ENCODE results near the gene CRHR2.

The CRHR2 gene

DNA sequence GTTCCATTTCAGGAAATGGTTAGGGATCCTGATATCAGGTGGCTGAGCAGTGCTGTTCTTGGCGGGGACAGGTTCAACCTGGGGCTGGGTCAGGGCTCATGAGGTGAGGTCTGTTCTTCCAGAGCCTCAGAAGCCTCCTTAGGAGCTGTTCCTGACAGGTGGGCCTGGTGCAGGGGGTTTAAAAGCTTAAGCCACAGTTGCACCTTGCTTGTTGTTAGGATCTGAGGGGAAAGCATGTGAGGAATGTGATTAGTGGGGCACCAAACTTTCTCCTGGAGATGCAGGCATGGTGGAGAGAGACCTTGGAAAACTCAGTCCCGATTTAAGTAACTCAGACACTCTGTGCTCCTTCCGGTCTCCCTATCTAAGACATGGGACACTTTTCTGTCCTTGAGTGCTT is 18.7 kb upstream of the CRHR2 start:
- H3K9me3 ChIP-seq (replicated peaks in 1 of 11) = no peaks in the 10 kb centered on the region
- no peak for TF ChIP-seq Cebpa-rat (IDR thresholded peaks at IDR 0.05)
- no peak overlapping the region for H3K27ac ChIP-seq
- H4K20me1 ChIP-seq = no peaks in the 10 kb centered on the region
- H3K27me3 ChIP-seq = no peaks in the 10 kb centered on the region
- no peak overlapping the region for H3K4me2 ChIP-seq
- no peak overlapping the region for H3K4me3 ChIP-seq
- peaks cover 12 to 30% (median 16%) of the 10 kb centered on the region in 10 experiments; a peak in 19 of 20 replicates for H3K4me1 ChIP-seq
- no peak overlapping the region for H3K9ac ChIP-seq
- H3K36me3 ChIP-seq = no peaks in the 10 kb centered on the region

DNA sequence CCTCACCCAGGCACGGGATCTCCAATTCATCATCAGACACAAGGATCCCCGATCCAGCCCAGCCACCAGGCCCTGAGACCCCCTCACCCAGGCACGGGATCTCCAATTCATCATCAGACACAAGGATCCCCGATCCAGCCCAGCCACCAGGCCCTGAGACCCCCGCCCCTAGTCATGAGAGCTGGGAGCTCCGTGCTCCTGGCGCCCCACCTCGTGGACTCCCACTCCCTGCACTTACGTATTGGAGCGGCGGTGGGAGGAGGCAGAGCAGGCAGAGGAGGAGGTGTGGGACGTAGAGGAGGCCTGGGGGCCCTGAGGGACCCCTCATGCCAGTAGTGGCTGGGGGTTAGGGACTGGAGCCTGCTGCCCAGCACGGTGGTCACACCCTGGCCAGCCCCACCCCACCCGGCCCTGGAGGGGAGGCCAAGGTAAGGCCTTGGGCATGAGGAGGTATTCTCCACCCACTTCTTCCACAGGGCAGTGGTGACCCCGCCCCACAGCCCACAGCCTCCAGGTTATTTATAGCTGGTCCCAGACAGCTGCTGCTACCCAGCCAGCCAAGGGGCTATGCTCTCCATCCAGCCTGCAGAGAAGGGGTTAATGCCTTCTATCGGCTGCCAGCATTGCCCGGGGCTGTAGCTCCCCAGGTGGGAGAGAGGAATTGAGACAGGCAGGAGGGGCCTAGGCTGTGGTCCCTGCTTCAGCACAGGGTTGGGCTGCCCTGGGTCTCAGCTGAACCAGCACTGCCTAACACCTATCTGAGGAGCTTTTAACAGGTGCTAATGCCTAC is 17.6 kb upstream of the CRHR2 start:
- TF ChIP-seq Cebpa-rat (IDR thresholded peaks at IDR 0.05) = no peak
- Histone ChIP-seq H3K4me2 (peak overlapping the region in 9 of 11 experiments; percentile 15 to 53 (median 38); a peak in 14 of 22 replicates), H3K27me3 (no peaks in the 10 kb centered on the region), H3K9me3 (replicated peaks in 1 of 11) (no peaks in the 10 kb centered on the region), H3K27ac (no peak overlapping the region), H3K9ac (no peak overlapping the region), H3K4me3 (no peak overlapping the region), H4K20me1 (no peaks in the 10 kb centered on the region), H3K4me1 (peaks cover 12 to 30% (median 16%) of the 10 kb centered on the region in 10 experiments; a peak in 19 of 20 replicates), H3K36me3 (no peaks in the 10 kb centered on the region)

DNA sequence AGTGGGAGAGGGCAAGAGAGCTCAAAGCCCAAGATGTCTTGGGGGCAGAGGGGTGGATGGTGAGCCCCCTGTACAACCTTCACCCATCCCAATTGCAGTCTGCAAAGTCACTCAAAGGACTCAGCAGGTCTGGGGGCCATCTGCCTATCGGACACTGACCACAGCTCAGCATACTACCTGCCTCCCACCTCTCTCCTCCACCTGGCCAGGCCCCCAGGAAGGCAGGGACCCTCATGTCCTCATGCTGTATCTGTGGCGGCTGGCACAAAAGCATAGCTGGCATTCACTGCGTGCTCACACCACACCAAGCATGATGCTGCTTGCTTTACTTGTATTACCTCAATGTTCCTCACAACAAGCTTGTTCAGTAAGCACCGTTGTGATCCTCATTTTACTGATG is 16.2 kb upstream of the CRHR2 start:
- TF ChIP-seq Cebpa-rat (IDR thresholded peaks at IDR 0.05) = no peak

DNA sequence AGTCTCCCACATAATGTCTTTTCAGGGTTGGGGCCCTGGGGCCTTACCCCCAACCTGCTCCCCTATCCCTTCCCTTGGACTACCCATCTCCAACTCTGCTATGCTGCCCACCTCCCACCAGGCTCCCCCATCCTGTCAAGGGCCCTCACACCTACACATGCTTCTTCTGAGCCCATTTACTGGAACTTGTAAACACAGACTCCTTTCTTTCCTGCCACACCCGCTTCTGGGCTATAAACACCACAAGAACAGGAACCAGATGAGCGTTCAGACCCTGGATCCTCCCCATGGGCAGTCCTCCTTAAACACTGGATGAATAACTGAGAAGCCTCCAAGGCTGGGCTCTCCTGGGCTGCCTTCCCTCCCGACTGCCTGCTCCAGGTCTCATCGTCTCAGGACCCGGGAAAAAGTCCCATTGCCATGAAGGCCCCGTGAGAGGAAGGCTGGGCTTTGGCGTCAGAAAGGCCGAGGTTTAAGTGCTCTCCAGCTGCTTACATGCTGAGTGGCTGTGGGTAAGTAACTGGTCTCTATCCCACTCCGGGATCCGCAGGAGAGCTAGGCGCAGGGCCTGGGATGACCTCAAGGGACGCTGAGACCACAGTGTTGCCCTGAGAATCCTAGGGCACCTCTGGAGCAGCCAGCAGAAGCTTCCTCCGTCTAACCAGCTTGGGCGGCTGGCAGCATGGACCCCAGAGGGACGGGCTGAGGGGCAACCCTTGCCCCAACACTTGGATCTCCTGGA is 15.6 kb upstream of the CRHR2 start:
- Histone ChIP-seq H3K4me2 (peak overlapping the region in 6 of 11 experiments; percentile 2 to 50 (median 38); a peak in 10 of 22 replicates), H3K9ac (no peak overlapping the region), H3K27ac (peak overlapping the region in 1 of 11 experiments; percentile 38; a peak in 2 of 22 replicates), H3K9me3 (replicated peaks in 1 of 11) (no peaks in the 10 kb centered on the region), H3K4me1 (peaks cover 12 to 30% (median 16%) of the 10 kb centered on the region in 10 experiments; a peak in 19 of 20 replicates), H3K27me3 (no peaks in the 10 kb centered on the region), H3K4me3 (no peak overlapping the region), H4K20me1 (no peaks in the 10 kb centered on the region), H3K36me3 (no peaks in the 10 kb centered on the region)
- TF ChIP-seq Cebpa-rat (IDR thresholded peaks at IDR 0.05) = no peak

More for the DNA sequence above, 16.2 kb upstream of the CRHR2 start:
- Histone ChIP-seq H3K36me3 (no peaks in the 10 kb centered on the region), H3K9me3 (replicated peaks in 1 of 11) (no peaks in the 10 kb centered on the region), H3K27ac (no peak overlapping the region), H3K4me2 (peak overlapping the region in 3 of 11 experiments; percentile 34 to 50 (median 41); a peak in 3 of 22 replicates), H4K20me1 (no peaks in the 10 kb centered on the region), H3K27me3 (no peaks in the 10 kb centered on the region), H3K4me3 (no peak overlapping the region), H3K4me1 (peaks cover 12 to 30% (median 16%) of the 10 kb centered on the region in 10 experiments; a peak in 19 of 20 replicates), H3K9ac (no peak overlapping the region)

- Histone ChIP-seq H3K27ac (no peak overlapping the region), H3K36me3 (no peaks in the 10 kb centered on the region), H3K4me3 (no peak overlapping the region), H4K20me1 (no peaks in the 10 kb centered on the region), H3K9me3 (replicated peaks in 1 of 11) (no peaks in the 10 kb centered on the region), H3K4me2 (no peak overlapping the region), H3K27me3 (no peaks in the 10 kb centered on the region), H3K4me1 (peaks cover 10 to 28% (median 18%) of the 10 kb centered on the region in 10 experiments; a peak in 19 of 20 replicates), H3K9ac (no peak overlapping the region)
- TF ChIP-seq Cebpa-rat (IDR thresholded peaks at IDR 0.05) = no peak
Measured at GRCh38 chr7:30694774-30695721, 12.8 kb upstream of the CRHR2 start.

- no peaks in the 10 kb centered on the region for H4K20me1 ChIP-seq
- no peaks in the 10 kb centered on the region for H3K9me3 ChIP-seq (replicated peaks in 1 of 11)
- H3K27me3 ChIP-seq = no peaks in the 10 kb centered on the region
- H3K4me2 ChIP-seq = no peak overlapping the region
- H3K4me3 ChIP-seq = no peak overlapping the region
- TF ChIP-seq Cebpa-rat (IDR thresholded peaks at IDR 0.05) = no peak
- no peaks in the 10 kb centered on the region for H3K36me3 ChIP-seq
- no peak overlapping the region for H3K9ac ChIP-seq
- no peak overlapping the region for H3K27ac ChIP-seq
- peaks cover 8 to 24% (median 15%) of the 10 kb centered on the region in 10 experiments; a peak in 19 of 20 replicates for H3K4me1 ChIP-seq
Measured at GRCh38 chr7:30694218-30694745, 12.0 kb upstream of the CRHR2 start.

DNA sequence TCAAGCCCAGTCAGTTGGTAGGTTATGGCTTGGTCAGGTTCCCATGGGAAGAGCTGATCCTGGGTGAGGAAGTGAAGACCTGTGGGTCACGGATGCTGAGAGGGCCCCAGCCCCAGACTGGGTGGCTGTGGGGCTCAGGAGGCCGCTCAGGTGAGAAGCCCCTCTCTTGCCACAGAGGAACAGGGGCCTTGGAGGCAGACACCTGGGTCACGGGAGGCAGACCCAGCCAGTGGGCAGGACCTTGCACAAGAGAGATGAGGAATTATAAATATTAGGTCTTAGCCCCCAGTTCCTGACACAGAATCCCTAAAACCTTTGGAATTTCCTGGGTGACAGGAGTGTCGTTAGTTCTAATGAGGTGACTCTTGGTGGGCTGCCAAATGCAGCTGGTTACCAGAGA is 10.6 kb upstream of the CRHR2 start:
- Histone ChIP-seq H3K36me3 (no peaks in the 10 kb centered on the region), H3K27ac (no peak overlapping the region), H3K27me3 (no peaks in the 10 kb centered on the region), H3K4me3 (no peak overlapping the region), H3K4me1 (peaks cover 10 to 21% (median 15%) of the 10 kb centered on the region in 10 experiments; a peak in 19 of 20 replicates), H4K20me1 (no peaks in the 10 kb centered on the region), H3K9me3 (replicated peaks in 1 of 11) (no peaks in the 10 kb centered on the region), H3K9ac (no peak overlapping the region), H3K4me2 (no peak overlapping the region)
- no peak for TF ChIP-seq Cebpa-rat (IDR thresholded peaks at IDR 0.05)

GRCh38 chr7:30692438-30692837 is 10.2 kb upstream of the CRHR2 start:
- H3K9me3 ChIP-seq (replicated peaks in 1 of 11) = no peaks in the 10 kb centered on the region
- peaks cover 5 to 23% (median 15%) of the 10 kb centered on the region in 10 experiments; a peak in 19 of 20 replicates for H3K4me1 ChIP-seq
- no peak overlapping the region for H3K27ac ChIP-seq
- no peaks in the 10 kb centered on the region for H4K20me1 ChIP-seq
- no peak overlapping the region for H3K4me2 ChIP-seq
- TF ChIP-seq Cebpa-rat (IDR thresholded peaks at IDR 0.05) = no peak
- no peaks in the 10 kb centered on the region for H3K27me3 ChIP-seq
- no peaks in the 10 kb centered on the region for H3K36me3 ChIP-seq
- no peak overlapping the region for H3K9ac ChIP-seq
- H3K4me3 ChIP-seq = no peak overlapping the region
